ENCODE results near the gene RPA1.

The RPA1 gene

GRCh38 chr17:1928976-1929375 is 99.2 kb downstream of the RPA1 start:
- H3K27ac ChIP-seq: no peak overlapping the region
- no peak for TF ChIP-seq ZFX (IDR thresholded peaks at IDR 0.05)
- TF ChIP-seq CTCF (conservative IDR thresholded peaks at IDR 0.05): no peak

- H3K27ac ChIP-seq: no peak overlapping the region
- TF ChIP-seq CTCF (conservative IDR thresholded peaks at IDR 0.05): no peak
- no peak for TF ChIP-seq ZFX (IDR thresholded peaks at IDR 0.05)
These were observed 100.5 kb downstream of the RPA1 start for GRCh38 chr17:1930337-1930645.

- H3K27ac ChIP-seq: no peak overlapping the region
- TF ChIP-seq ZFX (IDR thresholded peaks at IDR 0.05): no peak
- no peak for TF ChIP-seq CTCF (conservative IDR thresholded peaks at IDR 0.05)
These were observed 102.2 kb downstream of the RPA1 start for GRCh38 chr17:1931844-1932579.

GRCh38 chr17:1933875-1934715 is 104.3 kb downstream of the RPA1 start:
- TF ChIP-seq CTCF (conservative IDR thresholded peaks at IDR 0.05) (no peak), ZFX (IDR thresholded peaks at IDR 0.05) (no peak)
- no peak overlapping the region for H3K27ac ChIP-seq

GRCh38 chr17:1934901-1935300 is 105.1 kb downstream of the RPA1 start:
- H3K27ac ChIP-seq: no peak overlapping the region
- TF ChIP-seq CTCF (conservative IDR thresholded peaks at IDR 0.05) (no peak), ZFX (IDR thresholded peaks at IDR 0.05) (no peak)

GRCh38 chr17:1936766-1937165 is 107.0 kb downstream of the RPA1 start:
- TF ChIP-seq CTCF (conservative IDR thresholded peaks at IDR 0.05) (no peak), ZFX (IDR thresholded peaks at IDR 0.05) (no peak)

GRCh38 chr17:1937461-1937860 is 107.7 kb downstream of the RPA1 start:
- H3K27ac ChIP-seq: no peak overlapping the region
- TF ChIP-seq CTCF (conservative IDR thresholded peaks at IDR 0.05) (no peak), ZFX (IDR thresholded peaks at IDR 0.05) (no peak)

More at GRCh38 chr17:1936766-1937165, 107.0 kb downstream of the RPA1 start:
- no peak overlapping the region for H3K27ac ChIP-seq

Data from C4-2B (cell line).